SJSA1 (cell line): Measurements from ENCODE around the gene MLLT6. TPM values are rescaled to one million over a fixed set of nuclear protein-coding genes. Genes with fewer than 3 reads are reported as not detected.

Source experiments
- DNase-seq, 2 experiments: peaks; one replicate each; pipeline ENCODE4 v3.0.0-alpha.2; 2015 to 2020; ENCODE audit warnings: low spot score in 2 of 2, low read depth in 1 of 2
- H3K27ac ChIP-seq: fragments of 250-450 bp; sonication (Bioruptor Pico); 2 replicates; pipeline ENCODE4 v1.5.1; 2020; ENCODE audit warnings: mild to moderate bottlenecking, moderate library complexity
- H3K27me3 ChIP-seq: fragments of 250-450 bp; sonication (Bioruptor Pico); replicated peaks from 2 replicates; pipeline ENCODE4 v1.5.1; 2020; ENCODE audit warnings: mild to moderate bottlenecking, moderate library complexity
- H3K36me3 ChIP-seq: fragments of 250-450 bp; sonication (Bioruptor Pico); 2 replicates; pipeline ENCODE4 v1.5.1; 2020; ENCODE audit warnings: mild to moderate bottlenecking
- H3K4me1 ChIP-seq: fragments of 250-450 bp; sonication (Bioruptor Pico); replicated peaks from 2 replicates; pipeline ENCODE4 v1.6.1; 2021; ENCODE audit warnings: mild to moderate bottlenecking
- H3K4me3 ChIP-seq: fragments of 250-450 bp; sonication (Bioruptor Pico); 2 replicates; pipeline ENCODE4 v1.5.1; 2020; ENCODE audit warnings: mild to moderate bottlenecking
- H3K9me3 ChIP-seq: fragments of 250-450 bp; sonication (Bioruptor Pico); replicated peaks from 2 replicates; pipeline ENCODE4 v1.5.1; 2020; ENCODE audit warnings: mild to moderate bottlenecking
- total RNA-seq: library from RNA; depleted of rRNA; stranded (reverse); fragments of >200 nt; shearing (Covaris generic); gene quantifications from 2 replicates; pipeline ENCODE4 v1.2.3, GENCODE V29; 2014

The MLLT6 gene
- total RNA-seq, 1 experiment from 2014 or later, result 11.7 TPM

DNA sequence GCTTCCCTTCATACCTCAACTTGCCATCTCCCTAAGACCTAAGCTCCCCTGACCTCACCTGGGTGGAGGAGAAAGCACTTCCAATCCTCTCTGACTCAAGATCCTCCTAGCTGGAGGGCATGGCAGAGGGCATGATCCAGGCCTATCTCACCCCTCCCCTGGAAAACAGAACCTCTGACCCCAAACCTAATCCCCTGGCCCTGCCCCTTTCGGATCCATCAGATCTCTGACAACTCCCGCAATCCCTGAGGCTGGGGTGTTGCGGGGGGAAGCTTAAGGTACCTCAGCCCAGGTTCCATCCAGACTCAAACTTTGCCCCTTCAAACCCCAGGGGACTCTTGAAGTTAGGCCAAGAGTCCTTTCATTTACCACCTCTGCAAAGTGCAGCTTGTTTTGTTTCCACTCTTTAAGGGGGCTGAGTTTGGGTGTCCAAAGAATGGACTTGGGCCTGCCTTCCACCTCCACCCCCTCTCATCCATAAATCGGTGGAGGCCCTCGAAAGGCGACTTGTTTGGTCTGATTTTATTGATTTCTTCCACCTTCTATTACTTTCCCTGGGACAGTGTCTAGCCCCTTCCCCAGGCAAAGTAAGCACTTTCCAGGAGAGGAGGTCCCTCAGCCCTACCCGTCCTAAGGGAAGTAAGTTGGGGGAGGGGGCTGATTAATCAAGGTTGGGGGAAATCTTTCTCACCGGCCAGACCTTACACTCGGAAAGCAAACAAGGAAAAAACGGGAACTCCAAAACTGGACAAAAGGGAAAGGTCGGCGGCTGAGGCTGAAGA, 32.9 kb upstream of the MLLT6 start:
- peaks cover 24% of the 10 kb centered on the region for H3K4me1 ChIP-seq
- no peaks in the 10 kb centered on the region for H3K36me3 ChIP-seq
- H3K27ac ChIP-seq, result no peak overlapping the region
- DNase-seq, result no peak
- no peak overlapping the region for H3K4me3 ChIP-seq
- peaks cover 68% of the 10 kb centered on the region for H3K27me3 ChIP-seq
- peaks cover 5% of the 10 kb centered on the region; the same call in 1 of the 2 replicates for H3K9me3 ChIP-seq

DNA sequence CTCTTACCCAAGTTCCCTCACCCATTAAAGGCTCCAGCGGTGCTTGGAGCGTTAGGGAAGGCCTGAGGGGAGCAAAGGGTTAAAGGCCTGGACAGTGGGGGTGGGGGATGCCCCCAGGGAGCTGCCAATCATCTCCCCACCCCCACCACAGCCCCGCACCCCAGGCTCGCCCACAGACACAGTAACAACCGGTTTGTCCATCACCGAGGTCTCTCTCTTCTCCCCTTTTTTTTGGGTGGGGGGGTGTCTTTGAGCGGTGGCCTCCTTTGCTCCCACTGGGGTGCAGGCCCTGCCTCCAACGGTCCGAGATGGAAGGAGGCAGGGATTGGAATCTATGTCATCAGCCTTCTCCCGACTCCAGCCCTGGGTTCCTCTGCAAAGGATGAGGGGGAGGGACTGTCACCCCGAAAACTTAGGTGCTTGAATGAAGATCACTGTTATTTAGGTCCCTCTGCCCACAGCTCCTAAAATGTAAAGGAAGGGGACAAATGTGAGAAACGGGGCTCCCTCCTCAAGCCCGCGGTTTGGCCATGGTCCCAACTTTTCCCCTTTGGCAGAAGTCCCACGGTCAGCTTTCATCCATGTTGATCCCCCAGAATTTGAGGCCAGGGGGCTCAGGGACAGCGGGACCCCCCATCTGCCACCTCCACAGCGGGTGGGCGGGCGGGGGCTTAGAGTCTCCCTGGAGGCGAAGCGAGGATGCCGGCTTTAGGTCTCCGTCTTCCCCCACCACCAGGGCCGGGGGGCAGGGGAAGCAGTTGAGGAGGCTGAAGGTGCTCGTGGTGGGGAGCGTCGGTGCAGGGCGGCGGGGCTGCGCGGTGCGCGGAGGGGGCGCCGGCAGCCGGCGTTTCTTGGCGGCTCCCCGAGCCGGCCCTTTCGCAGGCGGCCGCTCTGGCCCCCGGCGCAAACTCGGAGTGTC, 32.0 kb upstream of the MLLT6 start:
- DNase-seq, result no peak
- Histone ChIP-seq H3K4me3 (no peak overlapping the region), H3K27me3 (peaks cover 68% of the 10 kb centered on the region)

GRCh38 chr17:38673707-38674013, 31.4 kb upstream of the MLLT6 start:
- H3K36me3 ChIP-seq, result no peaks in the 10 kb centered on the region
- H3K9me3 ChIP-seq, result peaks cover 5% of the 10 kb centered on the region; the same call in 1 of the 2 replicates
- DNase-seq, result no peak
- H3K4me1 ChIP-seq, result peaks cover 26% of the 10 kb centered on the region
- peaks cover 61% of the 10 kb centered on the region for H3K27me3 ChIP-seq
- H3K4me3 ChIP-seq, result no peak overlapping the region
- no peak overlapping the region for H3K27ac ChIP-seq

More for the DNA sequence above, 32.0 kb upstream of the MLLT6 start:
- no peak overlapping the region for H3K27ac ChIP-seq
- H3K36me3 ChIP-seq, result no peaks in the 10 kb centered on the region
- H3K9me3 ChIP-seq, result peaks cover 5% of the 10 kb centered on the region; the same call in 1 of the 2 replicates
- H3K4me1 ChIP-seq, result peaks cover 26% of the 10 kb centered on the region

DNA sequence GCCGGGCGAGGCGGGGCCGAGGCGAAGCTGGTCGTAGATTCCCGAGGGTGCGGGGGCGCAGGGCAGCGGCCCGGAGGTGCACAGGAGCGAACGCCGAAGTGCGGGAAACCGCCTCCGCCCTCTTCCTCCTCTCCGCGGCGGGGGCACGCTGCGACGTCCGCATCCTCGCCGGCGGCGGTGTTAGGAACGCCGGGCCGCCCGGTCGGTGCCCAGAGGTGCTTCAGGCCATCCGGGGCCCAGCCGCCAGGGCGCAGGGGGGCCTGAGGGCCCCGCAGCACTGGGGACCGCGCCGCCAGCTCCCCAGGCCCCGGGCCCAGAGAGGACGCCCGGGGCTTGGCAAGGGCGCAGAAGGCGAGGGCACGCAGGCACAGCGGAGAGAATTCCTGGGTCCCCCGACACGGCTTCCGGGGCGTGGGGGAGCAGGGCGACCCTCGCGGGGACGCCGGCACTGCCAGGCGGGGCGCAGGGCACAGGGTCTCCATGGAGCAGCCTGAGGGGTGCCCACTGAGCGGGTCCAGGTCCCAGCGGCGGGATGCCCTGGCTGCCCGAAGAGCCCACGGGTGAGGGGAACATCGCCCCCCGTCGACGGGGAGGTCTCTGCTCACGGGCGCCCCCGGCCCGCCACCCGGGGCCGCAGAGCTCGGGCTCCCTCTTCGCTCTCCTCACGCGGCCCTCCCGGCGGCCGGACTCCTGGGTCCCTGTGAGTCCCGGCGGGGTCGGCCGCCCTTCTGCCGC, 30.9 kb upstream of the MLLT6 start:
- peaks cover 26% of the 10 kb centered on the region for H3K4me1 ChIP-seq
- DNase-seq, result peak in 1 of 2 experiments; percentile 12
- H3K4me3 ChIP-seq, result peak overlapping the region; percentile 42
- peaks cover 56% of the 10 kb centered on the region for H3K27me3 ChIP-seq
- H3K27ac ChIP-seq, result no peak overlapping the region
- H3K9me3 ChIP-seq, result peaks cover 5% of the 10 kb centered on the region; the same call in 1 of the 2 replicates
- H3K36me3 ChIP-seq, result no peaks in the 10 kb centered on the region

DNA sequence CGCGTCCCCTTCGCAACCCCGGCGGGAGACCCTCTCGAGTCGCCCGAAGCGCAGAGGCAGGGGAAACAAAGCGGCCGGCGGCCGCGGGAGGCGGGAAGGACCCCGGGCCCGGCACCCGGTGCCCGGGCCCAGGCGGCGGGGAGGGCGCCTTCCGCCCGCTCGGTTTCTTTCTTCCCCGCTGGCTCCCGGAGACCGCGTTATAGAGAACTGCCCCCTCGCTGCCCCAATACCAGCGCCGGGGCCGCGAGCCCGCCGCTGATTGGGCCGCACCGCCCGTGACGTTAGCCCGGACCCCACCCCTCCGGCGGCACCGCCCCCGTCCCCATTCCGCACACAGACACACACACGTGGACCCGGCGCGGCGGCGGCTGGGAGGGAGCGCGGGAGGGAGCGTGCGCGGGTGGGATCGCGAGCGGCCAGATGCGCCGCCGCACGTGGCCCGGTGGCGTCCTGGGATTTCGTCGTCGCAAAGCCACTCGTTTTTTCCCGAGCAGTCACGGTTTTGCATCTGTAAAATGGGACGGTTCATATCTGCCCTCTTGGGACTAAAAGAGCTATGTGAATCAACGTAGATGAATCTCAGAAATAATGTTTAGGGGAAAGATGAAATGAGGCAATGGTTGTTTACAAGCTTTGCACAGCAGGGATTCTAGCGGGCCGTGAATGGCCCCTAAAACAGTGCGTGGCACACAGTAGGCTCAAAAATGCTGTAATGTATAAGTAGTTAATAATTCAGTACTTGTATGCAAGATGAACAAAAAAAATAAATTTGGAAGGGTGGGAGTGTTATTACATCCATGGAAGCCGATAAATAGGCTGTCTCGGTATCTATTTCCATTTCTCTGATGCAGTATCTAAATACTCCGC, 30.1 kb upstream of the MLLT6 start, which contains the start of gene EPOP:
TSS of gene EPOP (minus strand) at position 209 of the 867 bp plus-strand sequence. CDS start 462 bp downstream, outside the sequence.
- DNase-seq, result peak; percentile 49 to 83
- Histone ChIP-seq H3K27me3 (peaks cover 48% of the 10 kb centered on the region), H3K4me1 (peaks cover 26% of the 10 kb centered on the region), H3K4me3 (peak within 1 kb of the TSS; percentile 42), H3K9me3 (peaks cover 5% of the 10 kb centered on the region; the same call in 1 of the 2 replicates), H3K36me3 (no peaks in the 10 kb centered on the region), H3K27ac (no peak within 1 kb of the TSS)

- no peaks in the 10 kb centered on the region for H3K36me3 ChIP-seq
- no peak overlapping the region for H3K27ac ChIP-seq
- H3K9me3 ChIP-seq, result peaks cover 5% of the 10 kb centered on the region; the same call in 1 of the 2 replicates
- peaks cover 26% of the 10 kb centered on the region for H3K4me1 ChIP-seq
- no peak overlapping the region for H3K4me3 ChIP-seq
- peaks cover 36% of the 10 kb centered on the region for H3K27me3 ChIP-seq
- DNase-seq, result peak; percentile 66 to 76
These were observed 28.2 kb upstream of the MLLT6 start for GRCh38 chr17:38676706-38677504.

DNA sequence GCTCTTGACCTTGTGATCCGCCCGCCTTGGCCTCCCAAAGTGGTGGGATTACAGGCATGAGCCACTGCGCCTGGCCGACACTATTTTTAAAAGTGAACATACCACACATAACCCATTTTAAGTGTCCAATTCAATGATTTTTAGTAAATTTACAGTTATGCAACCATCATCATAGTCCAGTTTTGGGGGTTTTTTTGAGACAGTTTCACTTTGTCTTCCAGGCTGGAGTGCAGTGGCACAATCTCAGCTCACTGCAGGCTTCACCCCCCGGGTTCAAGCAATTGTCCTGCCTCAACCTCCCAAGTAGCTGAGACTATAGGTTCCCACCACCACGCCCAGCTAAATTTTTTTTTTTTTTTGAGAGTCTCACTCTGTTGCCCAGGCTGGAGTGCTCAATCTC, 27.3 kb upstream of the MLLT6 start:
- DNase-seq, result no peak
- Histone ChIP-seq H3K27ac (no peak overlapping the region), H3K9me3 (peaks cover 5% of the 10 kb centered on the region; the same call in 1 of the 2 replicates), H3K4me1 (peaks cover 26% of the 10 kb centered on the region), H3K36me3 (no peaks in the 10 kb centered on the region), H3K27me3 (peaks cover 28% of the 10 kb centered on the region), H3K4me3 (no peak overlapping the region)

- Histone ChIP-seq H3K9me3 (no peaks in the 10 kb centered on the region), H3K4me1 (0 out of 2 replicates have a peak, but pooled peaks cover 7% of the 10 kb centered on the region), H3K36me3 (no peaks in the 10 kb centered on the region), H3K27me3 (no peaks in the 10 kb centered on the region; the same call in 1 of the 2 replicates), H3K4me3 (no peak overlapping the region), H3K27ac (no peak overlapping the region)
- no peak for DNase-seq
These were observed 24.0 kb upstream of the MLLT6 start for GRCh38 chr17:38681096-38681495.

DNA sequence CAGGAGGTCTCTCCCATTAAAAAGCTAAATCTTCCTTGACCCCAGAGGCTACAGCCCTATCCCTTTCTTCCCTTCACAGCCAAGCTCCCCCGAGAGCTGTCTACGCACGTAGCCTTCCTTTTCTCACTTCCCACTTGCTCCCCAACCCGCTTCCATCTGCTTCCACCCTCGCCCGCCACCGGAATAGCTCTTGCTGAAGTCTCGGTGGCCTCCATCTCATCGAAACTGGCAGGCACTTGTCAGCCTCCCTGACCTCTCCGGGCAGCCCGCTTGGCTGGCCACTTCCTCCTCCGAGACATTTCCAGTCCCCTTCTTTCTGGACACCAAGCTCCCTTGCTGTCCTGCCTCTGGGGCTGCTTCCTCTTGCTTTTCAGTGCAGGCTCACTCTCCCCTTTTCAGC, 19.6 kb upstream of the MLLT6 start:
- no peak for DNase-seq
- Histone ChIP-seq H3K4me1 (no peaks in the 10 kb centered on the region), H3K4me3 (no peak overlapping the region), H3K27ac (no peak overlapping the region), H3K27me3 (no peaks in the 10 kb centered on the region), H3K36me3 (no peaks in the 10 kb centered on the region), H3K9me3 (no peaks in the 10 kb centered on the region)

GRCh38 chr17:38687286-38687685, 17.8 kb upstream of the MLLT6 start:
- H3K9me3 ChIP-seq, result no peaks in the 10 kb centered on the region
- no peaks in the 10 kb centered on the region for H3K27me3 ChIP-seq
- H3K27ac ChIP-seq, result no peak overlapping the region
- H3K4me1 ChIP-seq, result no peaks in the 10 kb centered on the region
- no peak for DNase-seq
- no peaks in the 10 kb centered on the region for H3K36me3 ChIP-seq
- no peak overlapping the region for H3K4me3 ChIP-seq

DNA sequence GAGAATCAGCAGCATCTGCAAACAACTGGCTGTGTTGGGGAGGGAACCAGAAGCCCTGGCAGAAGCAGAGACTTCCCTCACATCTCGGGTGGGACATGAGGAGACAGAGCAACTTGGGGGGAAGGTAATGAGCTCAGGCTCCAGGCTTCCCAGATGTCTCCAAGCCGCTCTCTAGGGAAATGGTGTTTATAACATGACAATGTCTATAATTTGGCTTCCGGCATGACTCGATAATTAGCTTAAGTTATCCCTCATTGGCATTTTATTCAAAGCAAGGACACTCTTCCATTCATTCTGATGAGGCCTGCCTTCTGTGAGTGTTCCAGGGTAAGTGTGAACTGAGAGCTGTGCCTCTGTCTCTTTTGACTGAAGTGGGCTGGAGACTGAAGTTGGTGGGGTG, 14.7 kb upstream of the MLLT6 start:
- no peak for DNase-seq
- Histone ChIP-seq H3K36me3 (no peaks in the 10 kb centered on the region), H3K9me3 (no peaks in the 10 kb centered on the region), H3K4me1 (no peaks in the 10 kb centered on the region), H3K27me3 (no peaks in the 10 kb centered on the region), H3K27ac (no peak overlapping the region), H3K4me3 (no peak overlapping the region)

DNA sequence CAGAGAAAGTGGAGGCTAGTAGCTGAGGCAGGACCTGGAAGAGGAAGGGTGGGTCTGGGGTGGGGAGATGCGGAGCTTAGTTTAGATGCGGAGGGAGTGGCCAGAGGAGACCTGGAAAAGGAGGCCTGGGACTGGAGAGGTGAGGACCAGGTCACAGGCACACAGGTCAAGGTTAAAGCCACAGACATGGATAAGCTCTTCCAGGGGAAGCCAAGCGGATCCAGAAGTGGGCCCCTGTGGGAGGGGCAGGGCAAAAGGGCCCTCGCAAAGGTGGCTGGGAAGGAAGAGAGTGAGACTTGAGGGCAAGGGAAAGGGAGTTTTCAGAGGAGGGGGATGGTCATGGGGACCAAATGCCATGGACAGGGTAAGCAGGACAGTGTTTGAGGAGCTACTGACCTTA, 13.9 kb upstream of the MLLT6 start:
- H3K4me3 ChIP-seq, result no peak overlapping the region
- no peak for DNase-seq
- H3K4me1 ChIP-seq, result no peaks in the 10 kb centered on the region
- H3K36me3 ChIP-seq, result no peaks in the 10 kb centered on the region
- no peaks in the 10 kb centered on the region for H3K27me3 ChIP-seq
- no peak overlapping the region for H3K27ac ChIP-seq
- no peaks in the 10 kb centered on the region for H3K9me3 ChIP-seq
